GM13976 (cell line): ENCODE measurements around the gene BNIP3.

Experiments used
- DNase-seq: peaks from one replicate; pipeline ENCODE4 v3.0.0; 2012; ENCODE audit warnings: low spot score
- in situ Hi-C: fragments of 300-500 bp; cut with MboI; formaldehyde crosslinking; loops from one replicate; pipeline ENCODE4 v1.12.0; 2022; ENCODE audit warnings: low sequenced_read_pairs, mixed read lengths, inconsistent platforms; ENCODE audit not compliant: unreplicated experiment
- TF ChIP-seq, protein P1 (sequence below): IDR thresholded peaks from 2 replicates; pipeline ENCODE4 v1.5.1; 2012; ENCODE audit warnings: borderline replicate concordance, mild to moderate bottlenecking; ENCODE audit not compliant: insufficient read depth; ENCODE audit errors: extremely low read depth, missing control alignments, control extremely low read depth

Gene BNIP3

DNA sequence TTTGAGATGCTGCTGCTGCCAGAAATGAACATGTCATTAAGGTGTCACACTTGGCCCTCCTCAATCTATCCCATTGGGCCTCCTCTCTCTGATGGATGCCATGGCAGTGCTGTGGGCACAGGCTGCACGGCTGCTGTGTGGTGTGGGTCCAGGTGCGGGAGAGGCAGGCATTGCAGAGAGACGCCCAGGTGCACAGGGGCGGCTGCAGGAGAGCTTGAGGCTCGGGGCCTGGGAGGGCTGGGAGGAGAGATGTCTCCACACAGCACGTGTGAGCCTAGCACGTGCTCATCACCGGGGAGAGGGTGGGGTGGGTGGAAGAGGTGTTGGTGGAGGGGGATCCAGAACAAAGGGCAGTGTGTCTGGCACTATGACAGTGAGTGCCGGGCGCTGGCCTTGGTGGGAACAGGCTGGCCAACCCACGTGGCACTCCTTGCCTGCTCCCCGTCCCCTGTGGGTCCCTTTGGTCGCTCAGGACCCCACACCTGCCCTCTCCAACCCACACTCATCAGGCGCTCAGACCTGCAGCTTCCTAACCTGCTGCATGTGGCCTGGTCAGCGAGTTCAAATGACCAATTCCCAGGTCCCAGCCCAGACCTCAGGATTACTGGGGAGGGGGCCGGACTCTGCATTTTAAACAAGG, 39.9 kb upstream of the BNIP3 start:
- in situ Hi-C loops = loop anchor here (5.0 kb wide), 1 partner anchor 134 kb away; no protein-coding TSS in a partner anchor
- TF ChIP-seq, protein P1, sequence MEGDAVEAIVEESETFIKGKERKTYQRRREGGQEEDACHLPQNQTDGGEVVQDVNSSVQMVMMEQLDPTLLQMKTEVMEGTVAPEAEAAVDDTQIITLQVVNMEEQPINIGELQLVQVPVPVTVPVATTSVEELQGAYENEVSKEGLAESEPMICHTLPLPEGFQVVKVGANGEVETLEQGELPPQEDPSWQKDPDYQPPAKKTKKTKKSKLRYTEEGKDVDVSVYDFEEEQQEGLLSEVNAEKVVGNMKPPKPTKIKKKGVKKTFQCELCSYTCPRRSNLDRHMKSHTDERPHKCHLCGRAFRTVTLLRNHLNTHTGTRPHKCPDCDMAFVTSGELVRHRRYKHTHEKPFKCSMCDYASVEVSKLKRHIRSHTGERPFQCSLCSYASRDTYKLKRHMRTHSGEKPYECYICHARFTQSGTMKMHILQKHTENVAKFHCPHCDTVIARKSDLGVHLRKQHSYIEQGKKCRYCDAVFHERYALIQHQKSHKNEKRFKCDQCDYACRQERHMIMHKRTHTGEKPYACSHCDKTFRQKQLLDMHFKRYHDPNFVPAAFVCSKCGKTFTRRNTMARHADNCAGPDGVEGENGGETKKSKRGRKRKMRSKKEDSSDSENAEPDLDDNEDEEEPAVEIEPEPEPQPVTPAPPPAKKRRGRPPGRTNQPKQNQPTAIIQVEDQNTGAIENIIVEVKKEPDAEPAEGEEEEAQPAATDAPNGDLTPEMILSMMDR = no peak

DNA sequence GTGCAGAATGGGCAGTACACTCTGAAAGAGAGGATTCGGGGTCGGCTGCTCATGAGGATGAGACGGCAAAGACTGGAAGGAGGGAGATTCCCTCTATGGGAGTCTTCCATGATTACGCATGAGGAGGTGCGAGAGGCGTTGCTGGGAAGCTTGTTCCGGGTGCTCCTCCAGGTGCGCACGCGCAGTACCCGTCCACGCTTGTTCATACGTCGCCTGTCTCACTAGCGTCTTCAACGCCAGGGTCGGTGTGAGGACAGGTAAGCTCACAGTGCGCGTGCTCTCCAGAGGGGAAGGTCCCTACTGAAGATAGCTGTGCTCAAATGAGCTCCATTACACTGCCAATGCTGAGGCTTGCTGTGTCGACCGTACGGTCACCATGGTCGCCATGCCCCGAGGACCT, 39.3 kb upstream of the BNIP3 start:
- TF ChIP-seq, protein P1 = no peak
- peak; percentile 25 for DNase-seq
- in situ Hi-C loops = loop anchor here (5.0 kb wide), 1 partner anchor 134 kb away; no protein-coding TSS in a partner anchor

More for the DNA sequence above, 39.9 kb upstream of the BNIP3 start:
- peak; percentile 28 for DNase-seq

DNA sequence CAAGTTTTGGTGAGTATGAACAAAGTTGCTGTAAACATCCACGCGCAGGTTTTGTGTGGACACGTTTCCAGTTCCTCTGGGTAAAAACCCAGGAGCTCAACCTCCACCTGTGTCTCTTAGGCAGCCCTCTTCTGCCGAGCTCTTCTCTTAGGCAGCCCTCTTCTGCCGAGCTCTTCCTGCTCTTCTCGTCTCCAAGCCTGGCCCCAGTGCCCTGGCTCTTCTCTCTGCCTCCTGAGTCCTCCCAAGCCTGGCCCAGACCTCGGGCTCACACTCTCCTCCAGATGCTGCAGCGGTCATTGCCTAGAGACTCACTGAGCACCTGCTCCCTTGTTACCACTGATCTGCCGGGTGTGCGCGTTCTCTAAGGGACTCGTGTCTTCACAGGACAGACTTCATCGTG, 38.7 kb upstream of the BNIP3 start:
- in situ Hi-C loops = loop anchor here (5.0 kb wide), 1 partner anchor 133 kb away; no protein-coding TSS in a partner anchor
- peak; percentile 23 for DNase-seq
- TF ChIP-seq, protein P1 = no peak

DNA sequence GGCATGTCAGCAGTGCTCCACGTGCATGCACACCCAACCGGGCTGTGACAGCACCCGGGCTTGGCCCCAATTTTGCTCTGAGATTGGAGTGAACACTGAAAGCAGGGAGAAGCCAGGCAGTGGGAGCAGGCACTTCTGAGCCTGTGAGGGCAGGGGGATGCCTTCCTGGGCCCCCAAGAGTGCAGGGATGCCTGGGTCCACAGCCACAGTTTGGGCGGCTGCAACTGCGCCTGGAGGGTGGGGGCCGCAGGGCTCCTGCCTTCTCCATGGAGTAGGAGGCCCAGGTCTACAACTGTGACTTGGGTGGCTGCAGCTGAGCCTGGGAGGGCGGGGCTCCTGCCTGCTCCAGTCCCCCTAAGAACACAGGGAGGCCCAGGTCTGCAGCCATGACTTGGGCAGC, 37.6 kb upstream of the BNIP3 start:
- TF ChIP-seq, protein P1 = no peak
- no peak for DNase-seq
- in situ Hi-C loops = no loop called here

DNA sequence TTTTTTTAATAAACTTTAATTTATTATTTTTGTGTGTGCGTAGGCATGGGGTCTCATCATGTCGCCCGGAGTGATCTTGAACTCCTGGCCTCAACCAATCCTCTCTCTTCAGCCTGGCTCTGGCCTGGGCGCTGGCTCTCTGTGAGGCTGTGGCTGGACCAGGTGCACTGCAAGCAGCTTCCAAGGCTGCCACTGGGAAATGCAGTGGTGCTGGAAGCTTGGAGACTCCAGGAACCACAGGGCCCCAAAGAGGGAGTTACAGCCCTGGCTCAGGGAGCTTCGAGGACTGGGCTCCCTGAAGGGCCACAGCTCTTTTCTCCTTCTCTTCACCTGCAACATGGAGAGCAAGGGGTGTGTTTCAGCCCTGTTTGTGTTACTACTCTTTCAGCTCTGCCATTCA, 36.7 kb upstream of the BNIP3 start:
- TF ChIP-seq, protein P1 = no peak
- no peak for DNase-seq
- in situ Hi-C loops = no loop called here

DNA sequence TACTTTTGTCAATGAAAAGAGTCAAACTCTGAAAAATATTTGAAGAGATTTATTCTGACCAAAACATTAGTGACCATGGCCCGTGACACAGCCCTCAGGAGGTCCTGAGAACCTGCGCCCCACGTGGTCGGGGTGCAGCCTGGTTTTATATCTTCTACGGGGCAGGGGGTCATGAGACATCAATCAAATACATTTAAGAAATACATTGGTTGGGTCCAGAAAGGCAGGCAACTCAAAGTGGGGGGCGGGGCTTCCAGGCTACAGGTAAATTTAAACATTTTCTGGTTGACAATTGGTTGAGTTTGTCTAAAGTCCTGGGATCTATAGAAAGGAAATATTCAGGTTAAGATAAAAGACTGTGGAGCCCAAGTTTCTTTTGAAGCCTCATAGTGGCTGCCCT, 34.8 kb upstream of the BNIP3 start:
- in situ Hi-C loops = no loop called here

More for the DNA sequence above, 34.8 kb upstream of the BNIP3 start:
- TF ChIP-seq, protein P1 = no peak
- no peak for DNase-seq
